ENCODE measurements around the gene MPDU1.

Gene MPDU1

DNA sequence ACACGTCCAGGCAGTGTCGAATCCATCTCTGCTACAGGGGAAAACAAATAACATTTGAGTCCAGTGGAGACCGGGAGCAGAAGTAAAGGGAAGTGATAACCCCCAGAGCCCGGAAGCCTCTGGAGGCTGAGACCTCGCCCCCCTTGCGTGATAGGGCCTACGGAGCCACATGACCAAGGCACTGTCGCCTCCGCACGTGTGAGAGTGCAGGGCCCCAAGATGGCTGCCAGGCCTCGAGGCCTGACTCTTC, 11.4 kb upstream of the MPDU1 start:
- H3F3A ChIP-seq (ENCODE audit: control insufficient read depth, insufficient read depth): peaks cover 59% of the 10 kb centered on the region
- no peaks in the 10 kb centered on the region for H3K9me2 ChIP-seq (replicated peaks; ENCODE audit: control insufficient read depth, low read length)

DNA sequence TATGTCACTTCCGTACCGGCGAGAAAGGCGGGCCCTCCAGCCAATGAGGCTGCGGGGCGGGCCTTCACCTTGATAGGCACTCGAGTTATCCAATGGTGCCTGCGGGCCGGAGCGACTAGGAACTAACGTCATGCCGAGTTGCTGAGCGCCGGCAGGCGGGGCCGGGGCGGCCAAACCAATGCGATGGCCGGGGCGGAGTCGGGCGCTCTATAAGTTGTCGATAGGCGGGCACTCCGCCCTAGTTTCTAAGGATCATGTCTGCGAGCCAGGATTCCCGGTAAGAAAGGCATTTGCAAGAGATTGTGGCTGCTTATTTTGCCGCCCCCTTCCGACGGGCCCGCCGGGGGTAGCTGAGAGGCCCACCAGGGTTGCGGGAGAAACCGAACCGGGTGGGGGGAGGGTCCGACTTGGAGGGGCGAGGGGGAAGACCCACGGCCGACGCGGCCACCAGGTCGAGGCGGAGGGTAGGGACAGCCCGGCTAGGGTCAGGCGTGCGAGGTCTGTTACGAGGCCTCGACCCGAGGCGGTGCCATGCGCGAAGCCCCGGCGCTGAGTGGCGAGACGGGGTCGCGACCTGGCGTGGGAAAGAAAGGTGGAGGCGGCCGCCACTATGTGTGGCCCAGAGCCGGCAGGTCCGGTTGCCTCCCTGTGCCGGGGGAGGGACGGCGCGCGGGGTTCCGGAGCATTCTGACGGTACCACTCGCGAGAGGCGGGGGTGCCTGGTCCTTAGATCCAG, 10.9 kb upstream of the MPDU1 start:
- Histone ChIP-seq H3K4me1 (ENCODE audit: control insufficient read depth, low read length) (peaks cover 57% of the 10 kb centered on the region), H3K36me3 (ENCODE audit: control insufficient read depth, low read length) (peaks cover 86% of the 10 kb centered on the region), H3K27ac (ENCODE audit: low read depth, low read length) (peak overlapping the region; percentile 92)

More for the DNA sequence above, 11.4 kb upstream of the MPDU1 start:
- Histone ChIP-seq H3K36me3 (ENCODE audit: control insufficient read depth, low read length) (peaks cover 86% of the 10 kb centered on the region), H4K20me1 (ENCODE audit: control insufficient read depth, insufficient read depth, low read depth, low read length) (peaks cover 31% of the 10 kb centered on the region), H3K27ac (ENCODE audit: low read depth, low read length) (peak overlapping the region; percentile 75), H3K4me2 (ENCODE audit: low read length) (peak overlapping the region; percentile 97), H3K9me3 (ENCODE audit: control insufficient read depth, insufficient read depth, low read length) (no peaks in the 10 kb centered on the region), H3K79me2 (ENCODE audit: control insufficient read depth, low read length) (peaks cover 58% of the 10 kb centered on the region), H3K4me3 (ENCODE audit: low read length) (peak overlapping the region; percentile 98), H3K4me1 (ENCODE audit: control insufficient read depth, low read length) (peaks cover 52% of the 10 kb centered on the region), H3K27me3 (ENCODE audit: control insufficient read depth, low read length) (no peaks in the 10 kb centered on the region)
- no peak for TF ChIP-seq EZH2phosphoT487 (IDR thresholded peaks at IDR 0.05; ENCODE audit: borderline replicate concordance, low read length)
- TF ChIP-seq, protein P1, sequence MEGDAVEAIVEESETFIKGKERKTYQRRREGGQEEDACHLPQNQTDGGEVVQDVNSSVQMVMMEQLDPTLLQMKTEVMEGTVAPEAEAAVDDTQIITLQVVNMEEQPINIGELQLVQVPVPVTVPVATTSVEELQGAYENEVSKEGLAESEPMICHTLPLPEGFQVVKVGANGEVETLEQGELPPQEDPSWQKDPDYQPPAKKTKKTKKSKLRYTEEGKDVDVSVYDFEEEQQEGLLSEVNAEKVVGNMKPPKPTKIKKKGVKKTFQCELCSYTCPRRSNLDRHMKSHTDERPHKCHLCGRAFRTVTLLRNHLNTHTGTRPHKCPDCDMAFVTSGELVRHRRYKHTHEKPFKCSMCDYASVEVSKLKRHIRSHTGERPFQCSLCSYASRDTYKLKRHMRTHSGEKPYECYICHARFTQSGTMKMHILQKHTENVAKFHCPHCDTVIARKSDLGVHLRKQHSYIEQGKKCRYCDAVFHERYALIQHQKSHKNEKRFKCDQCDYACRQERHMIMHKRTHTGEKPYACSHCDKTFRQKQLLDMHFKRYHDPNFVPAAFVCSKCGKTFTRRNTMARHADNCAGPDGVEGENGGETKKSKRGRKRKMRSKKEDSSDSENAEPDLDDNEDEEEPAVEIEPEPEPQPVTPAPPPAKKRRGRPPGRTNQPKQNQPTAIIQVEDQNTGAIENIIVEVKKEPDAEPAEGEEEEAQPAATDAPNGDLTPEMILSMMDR (IDR thresholded peaks at IDR 0.05; ENCODE audit: low read depth, low read length, poor library complexity, severe bottlenecking): no peak

GRCh38 chr17:7573324-7574080, 10.2 kb upstream of the MPDU1 start:
- peaks cover 64% of the 10 kb centered on the region for H3K4me1 ChIP-seq (ENCODE audit: control insufficient read depth, low read length)
- peak overlapping the region; percentile 92 for H3K27ac ChIP-seq (ENCODE audit: low read depth, low read length)
- no peaks in the 10 kb centered on the region for H3K27me3 ChIP-seq (ENCODE audit: control insufficient read depth, low read length)
- peaks cover 91% of the 10 kb centered on the region for H3K36me3 ChIP-seq (ENCODE audit: control insufficient read depth, low read length)
- peaks cover 70% of the 10 kb centered on the region for H3F3A ChIP-seq (ENCODE audit: control insufficient read depth, insufficient read depth)
- H3K79me2 ChIP-seq (ENCODE audit: control insufficient read depth, low read length): peaks cover 55% of the 10 kb centered on the region
- H4K20me1 ChIP-seq (ENCODE audit: control insufficient read depth, insufficient read depth, low read depth, low read length): peaks cover 31% of the 10 kb centered on the region
- no peaks in the 10 kb centered on the region for H3K9me3 ChIP-seq (ENCODE audit: control insufficient read depth, insufficient read depth, low read length)
- H3K4me2 ChIP-seq (ENCODE audit: low read length): peak overlapping the region; percentile 98
- peak overlapping the region; percentile 91 for H3K4me3 ChIP-seq (ENCODE audit: low read length)
- no peaks in the 10 kb centered on the region for H3K9me2 ChIP-seq (replicated peaks; ENCODE audit: control insufficient read depth, low read length)
- TF ChIP-seq EZH2phosphoT487 (IDR thresholded peaks at IDR 0.05; ENCODE audit: borderline replicate concordance, low read length): no peak
- TF ChIP-seq, protein P1 (IDR thresholded peaks at IDR 0.05; ENCODE audit: low read depth, low read length, poor library complexity, severe bottlenecking): no peak

More for the DNA sequence above, 10.9 kb upstream of the MPDU1 start:
- Histone ChIP-seq H3K9me3 (ENCODE audit: control insufficient read depth, insufficient read depth, low read length) (no peaks in the 10 kb centered on the region), H3F3A (ENCODE audit: control insufficient read depth, insufficient read depth) (peaks cover 63% of the 10 kb centered on the region), H3K79me2 (ENCODE audit: control insufficient read depth, low read length) (peaks cover 55% of the 10 kb centered on the region), H3K27me3 (ENCODE audit: control insufficient read depth, low read length) (no peaks in the 10 kb centered on the region), H3K9me2 (replicated peaks; ENCODE audit: control insufficient read depth, low read length) (no peaks in the 10 kb centered on the region), H4K20me1 (ENCODE audit: control insufficient read depth, insufficient read depth, low read depth, low read length) (peaks cover 31% of the 10 kb centered on the region), H3K4me3 (ENCODE audit: low read length) (peak overlapping the region; percentile 91), H3K4me2 (ENCODE audit: low read length) (peak overlapping the region; percentile 98)
- TF ChIP-seq, protein P1 (IDR thresholded peaks at IDR 0.05; ENCODE audit: low read depth, low read length, poor library complexity, severe bottlenecking): no peak
- no peak for TF ChIP-seq EZH2phosphoT487 (IDR thresholded peaks at IDR 0.05; ENCODE audit: borderline replicate concordance, low read length)

Data from DOHH2 (cell line).